Cardiac muscle cell (in vitro differentiated cells and primary cell): ENCODE data around the gene BMF. TPM values are rescaled to one million over a fixed set of nuclear protein-coding genes. Genes with fewer than 3 reads are reported as not detected.
A peak's percentile ranks its signal among the peaks of the same experiment; 100 is the strongest.

Experiments used
- DNase-seq, 2 donors: peaks; one replicate each; pipeline versions ENCODE4 v3.0.0 to v3.0.0-alpha.2; 2010 to 2017; ENCODE audit warnings: low read depth in 1 of 2, low spot score in 1 of 2
- H3K27ac ChIP-seq: fragments of 200-600 bp; sonication (generic); 2 replicates; pipeline ENCODE4 v1.5.1; 2016
- H3K27me3 ChIP-seq: fragments of 200-600 bp; sonication (generic); 2 replicates; pipeline ENCODE4 v1.6.0; 2016; ENCODE audit warnings: control low read depth
- H3K36me3 ChIP-seq: fragments of 200-600 bp; sonication (generic); 2 replicates; pipeline ENCODE4 v1.5.1; 2016; ENCODE audit warnings: control low read depth
- H3K4me1 ChIP-seq: fragments of 200-600 bp; sonication (generic); 2 replicates; pipeline ENCODE4 v1.8.1; 2017; ENCODE audit warnings: low read depth, mild to moderate bottlenecking, mixed run types
- H3K4me3 ChIP-seq: fragments of 200-600 bp; sonication (generic); 2 replicates; pipeline ENCODE4 v1.5.1; 2016; ENCODE audit warnings: mild to moderate bottlenecking
- H3K9me3 ChIP-seq: fragments of 200-600 bp; sonication (generic); 2 replicates; pipeline ENCODE4 v1.5.1; 2017; ENCODE audit warnings: low read depth, mild to moderate bottlenecking, control low read depth
- polyA plus RNA-seq: library from polyadenylated mRNA; unstranded; fragments of >200 nt; fragmentation: Nextera tagmentation; extraction: Ambion mirVana; gene quantifications from 2 replicates; pipeline ENCODE4 v1.2.1, GENCODE V29; 2016
- total RNA-seq: library from RNA; depleted of rRNA; stranded (reverse); fragments of >200 nt; gene quantifications from 2 replicates; pipeline ENCODE4 v1.2.3, GENCODE V29; 2016
- TF ChIP-seq, protein P1 (sequence below): IDR thresholded peaks from 2 replicates; pipeline ENCODE4 v1.5.1; 2012; ENCODE audit warnings: low read depth, mild to moderate bottlenecking, low read length

BMF gene
- total and polyA plus RNA-seq, 2 experiments from 2014 or later = 8.1 to 56.1 TPM

DNA sequence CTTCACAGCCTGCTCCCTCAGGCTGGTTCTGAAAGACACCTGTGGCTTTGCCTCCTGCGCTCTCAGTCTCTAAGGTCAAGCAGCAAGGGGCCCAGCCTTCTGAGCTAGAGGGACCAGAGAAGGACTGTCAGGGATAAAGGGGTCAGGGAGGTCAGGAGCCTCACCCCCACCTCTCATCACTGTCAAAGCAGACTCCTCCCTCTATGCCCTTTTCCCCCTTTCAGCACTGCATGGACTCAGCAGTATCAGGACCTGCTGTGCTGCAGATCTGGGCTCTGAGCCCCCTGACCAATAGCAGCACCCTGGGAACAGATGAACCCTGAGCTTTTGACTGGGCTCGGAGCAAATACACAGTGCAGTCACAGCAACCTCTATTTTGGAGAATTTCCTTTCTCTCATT lies 3.2 kb upstream of the BMF start:
- Histone ChIP-seq H3K9me3 (no peaks in the 10 kb centered on the region), H3K4me1 (peaks cover 19% of the 10 kb centered on the region), H3K27me3 (no peaks in the 10 kb centered on the region), H3K27ac (peak overlapping the region; percentile 56), H3K4me3 (no peak overlapping the region), H3K36me3 (no peaks in the 10 kb centered on the region)
- TF ChIP-seq, protein P1, sequence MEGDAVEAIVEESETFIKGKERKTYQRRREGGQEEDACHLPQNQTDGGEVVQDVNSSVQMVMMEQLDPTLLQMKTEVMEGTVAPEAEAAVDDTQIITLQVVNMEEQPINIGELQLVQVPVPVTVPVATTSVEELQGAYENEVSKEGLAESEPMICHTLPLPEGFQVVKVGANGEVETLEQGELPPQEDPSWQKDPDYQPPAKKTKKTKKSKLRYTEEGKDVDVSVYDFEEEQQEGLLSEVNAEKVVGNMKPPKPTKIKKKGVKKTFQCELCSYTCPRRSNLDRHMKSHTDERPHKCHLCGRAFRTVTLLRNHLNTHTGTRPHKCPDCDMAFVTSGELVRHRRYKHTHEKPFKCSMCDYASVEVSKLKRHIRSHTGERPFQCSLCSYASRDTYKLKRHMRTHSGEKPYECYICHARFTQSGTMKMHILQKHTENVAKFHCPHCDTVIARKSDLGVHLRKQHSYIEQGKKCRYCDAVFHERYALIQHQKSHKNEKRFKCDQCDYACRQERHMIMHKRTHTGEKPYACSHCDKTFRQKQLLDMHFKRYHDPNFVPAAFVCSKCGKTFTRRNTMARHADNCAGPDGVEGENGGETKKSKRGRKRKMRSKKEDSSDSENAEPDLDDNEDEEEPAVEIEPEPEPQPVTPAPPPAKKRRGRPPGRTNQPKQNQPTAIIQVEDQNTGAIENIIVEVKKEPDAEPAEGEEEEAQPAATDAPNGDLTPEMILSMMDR = no peak
- DNase-seq = no peak

DNA sequence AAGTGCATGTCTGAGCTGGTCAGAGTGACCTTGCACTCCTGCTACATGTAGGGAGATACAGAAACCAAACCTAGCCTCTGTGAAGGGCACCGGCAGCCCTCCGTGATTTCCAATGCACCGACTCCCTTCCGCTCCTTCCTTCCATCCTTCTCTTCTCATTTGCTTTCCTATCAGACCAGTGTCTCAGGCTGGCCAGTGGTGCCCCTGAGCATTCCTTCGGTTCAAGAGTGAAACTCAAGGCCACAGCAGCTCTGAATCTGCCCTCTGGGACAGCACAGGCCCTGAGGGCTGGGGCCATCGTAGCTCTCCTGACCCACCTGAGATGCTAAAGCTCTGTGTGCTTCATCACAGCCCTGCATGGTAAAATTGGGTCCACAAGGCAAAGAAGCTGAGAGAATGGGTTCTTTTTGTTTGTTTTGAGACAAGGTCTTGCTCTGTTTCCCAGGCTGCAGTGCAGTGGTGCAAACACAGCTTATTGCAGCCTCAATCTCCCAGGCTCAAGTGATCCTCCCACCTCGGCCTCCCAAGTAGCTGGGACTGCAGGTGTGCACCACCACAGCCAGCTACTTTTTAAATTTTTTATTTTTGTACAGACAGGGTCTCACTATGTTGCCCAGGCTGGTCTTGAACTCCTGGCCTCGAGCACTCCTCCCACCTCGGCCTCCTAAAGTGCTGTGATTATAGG lies 2.3 kb upstream of the BMF start:
- TF ChIP-seq, protein P1 = no peak
- H3K36me3 ChIP-seq = no peaks in the 10 kb centered on the region
- no peak for DNase-seq

DNA sequence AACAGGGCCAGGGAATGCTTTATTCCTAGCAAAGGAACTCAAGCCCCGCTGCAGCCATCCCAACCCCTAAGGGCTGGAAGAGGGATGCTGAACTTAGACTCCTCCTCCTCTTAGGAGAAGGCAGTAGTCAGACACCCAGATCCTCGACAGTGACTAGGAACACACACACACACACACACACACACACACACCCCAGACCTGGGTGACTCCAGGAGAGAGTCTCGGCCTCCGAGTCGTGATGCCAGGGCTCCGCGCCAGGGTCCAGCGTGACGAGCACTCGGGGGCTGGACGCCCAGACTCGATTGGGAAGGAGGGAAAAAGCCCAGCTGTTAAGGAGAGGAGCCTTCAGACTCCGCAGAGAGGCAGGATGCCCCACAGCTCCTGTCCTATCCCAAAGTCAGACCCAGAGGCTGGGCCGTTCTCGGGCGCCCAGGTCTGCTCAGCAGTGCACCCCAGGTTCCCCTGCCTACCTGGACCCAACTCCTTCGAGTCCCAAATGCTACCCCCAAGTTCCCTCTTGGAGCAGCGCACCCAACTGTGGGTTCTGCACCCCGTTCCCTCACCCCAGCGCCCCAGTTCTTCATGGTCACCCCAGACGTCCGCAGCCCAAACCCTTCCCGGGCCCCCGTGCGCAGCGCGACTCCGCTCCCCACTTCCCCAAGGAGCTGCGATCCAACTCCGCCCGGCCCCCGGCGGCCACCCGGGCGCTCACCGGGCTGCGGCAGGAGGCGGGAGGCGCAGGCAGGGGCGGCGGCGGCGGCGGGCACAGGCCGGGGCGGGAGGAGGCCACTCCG lies 421 bp downstream of the BMF start:
- DNase-seq = peak; percentile 51 to 69
- H3K27me3 ChIP-seq = no peaks in the 10 kb centered on the region
- H3K36me3 ChIP-seq = no peaks in the 10 kb centered on the region
- peak overlapping the region; percentile 86 for H3K4me3 ChIP-seq
- peak overlapping the region; percentile 22 for H3K27ac ChIP-seq
- H3K4me1 ChIP-seq = peaks cover 49% of the 10 kb centered on the region
- TF ChIP-seq, protein P1 = no peak
- H3K9me3 ChIP-seq = no peaks in the 10 kb centered on the region

More for the DNA sequence above, 2.3 kb upstream of the BMF start:
- Histone ChIP-seq H3K27me3 (no peaks in the 10 kb centered on the region), H3K4me3 (no peak overlapping the region), H3K27ac (peak overlapping the region; percentile 56), H3K4me1 (peaks cover 27% of the 10 kb centered on the region), H3K9me3 (no peaks in the 10 kb centered on the region)

DNA sequence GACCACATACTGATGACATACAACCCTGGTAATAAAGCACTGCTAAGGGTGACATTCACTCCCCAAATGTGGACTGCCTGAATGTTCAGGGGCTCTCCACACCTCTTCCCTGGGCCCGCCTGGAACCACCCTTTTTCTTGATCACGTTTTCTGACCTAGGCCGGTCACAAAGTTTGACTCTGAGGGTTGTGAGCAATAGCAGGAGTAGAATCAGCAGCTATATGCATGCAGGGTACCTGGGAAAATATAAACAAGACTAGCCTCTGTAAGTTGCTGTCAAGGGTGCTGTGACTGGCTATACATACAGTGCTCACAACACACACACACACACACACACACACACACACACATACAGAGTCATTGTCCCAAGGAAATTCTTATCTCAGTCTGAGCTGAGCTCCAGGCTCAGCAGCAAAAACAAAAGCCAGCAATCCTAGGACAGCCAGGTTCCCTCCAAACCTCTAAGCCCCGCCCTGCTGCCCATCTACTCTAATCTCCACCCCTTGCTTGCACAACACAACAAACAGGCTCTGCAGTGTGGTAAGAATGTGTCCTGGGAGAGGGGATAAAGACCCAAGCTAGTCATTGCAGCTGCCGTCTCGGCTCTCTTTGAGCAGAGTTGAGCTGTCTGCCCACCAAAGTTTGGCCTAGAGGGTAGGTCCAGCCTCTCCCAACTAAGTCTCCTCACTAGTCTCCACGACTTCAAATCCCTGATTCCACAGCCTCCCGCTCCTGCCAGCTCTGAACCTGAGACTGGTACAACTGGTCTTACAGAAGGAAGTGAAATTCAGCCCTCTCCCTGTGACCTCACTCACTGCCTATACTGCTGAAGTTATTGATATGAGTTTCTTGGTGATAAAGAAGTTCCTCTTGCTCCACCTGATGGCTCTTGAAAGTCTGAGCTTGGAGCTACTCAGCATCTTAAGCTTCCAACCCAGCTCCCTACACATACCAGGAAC lies 2.2 kb downstream of the BMF start:
- DNase-seq = peak; percentile 68 to 90
- Histone ChIP-seq H3K36me3 (no peaks in the 10 kb centered on the region), H3K4me1 (peaks cover 50% of the 10 kb centered on the region), H3K27ac (peak overlapping the region; percentile 42), H3K9me3 (no peaks in the 10 kb centered on the region), H3K27me3 (no peaks in the 10 kb centered on the region), H3K4me3 (peak overlapping the region; percentile 1)
- TF ChIP-seq, protein P1 = no peak

DNA sequence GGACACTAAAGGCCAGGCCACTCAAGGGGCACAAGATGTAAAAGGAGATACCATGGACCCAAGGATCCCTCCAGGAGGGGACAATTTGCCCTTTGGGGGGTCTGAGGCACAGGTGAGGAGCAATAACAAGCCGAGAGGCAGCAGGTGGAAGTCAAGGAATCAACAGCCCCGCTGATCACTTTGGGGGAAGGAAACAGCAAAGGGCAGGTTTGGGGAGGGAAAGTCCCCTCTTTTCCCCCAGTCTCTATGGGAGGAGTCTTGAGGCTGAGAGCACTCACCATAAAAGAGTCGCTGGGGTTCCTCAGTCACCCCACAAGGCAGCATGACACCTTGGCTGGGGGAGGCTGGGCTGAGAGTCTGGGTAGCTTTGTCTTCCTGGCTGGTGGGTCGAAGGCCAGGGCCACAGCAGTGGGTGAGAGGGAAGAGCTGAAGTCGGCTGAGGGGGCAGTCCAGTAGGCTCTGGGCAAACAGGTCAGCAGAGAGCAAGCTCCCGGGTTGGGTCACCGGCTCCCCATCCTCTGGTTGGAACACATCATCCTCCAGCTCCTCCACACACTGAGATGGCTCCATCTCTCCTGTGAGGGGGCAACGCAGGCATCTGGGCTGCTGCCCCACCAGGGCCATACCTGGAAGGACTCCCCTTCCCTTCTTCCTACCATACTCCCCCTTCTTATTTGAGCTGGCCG lies 3.0 kb downstream of the BMF start:
- TF ChIP-seq, protein P1 = no peak
- H3K4me3 ChIP-seq = no peak overlapping the region
- peaks cover 52% of the 10 kb centered on the region for H3K4me1 ChIP-seq
- H3K27ac ChIP-seq = peak overlapping the region; percentile 42
- no peaks in the 10 kb centered on the region for H3K36me3 ChIP-seq
- H3K27me3 ChIP-seq = no peaks in the 10 kb centered on the region
- DNase-seq = no peak
- no peaks in the 10 kb centered on the region for H3K9me3 ChIP-seq
